ENCODE measurements around the gene PLD5. TPM values are rescaled to one million over a fixed set of nuclear protein-coding genes. Genes with fewer than 3 reads are reported as not detected.

PLD5 gene
- total RNA-seq = 0.24 TPM
- long read RNA-seq = 0 reads

GRCh38 chr1:242524571-242525359, at the start of gene PLD5:
TSS of gene PLD5 (minus strand) at chr1:242524697.
- DNase-seq (ENCODE audit: low spot score) = no peak
- intact Hi-C loops (cut with DNase I) = no loop called here

- intact Hi-C loops (cut with DNase I) = no loop called here
- no peak for DNase-seq (ENCODE audit: low spot score)
Measured at GRCh38 chr1:242569867-242570266, 45.4 kb upstream of the PLD5 start.

GRCh38 chr1:242568666-242569065, 44.2 kb upstream of the PLD5 start:
- DNase-seq (ENCODE audit: low spot score) = no peak
- intact Hi-C loops (cut with DNase I) = no loop called here

GRCh38 chr1:242567596-242567995, 43.1 kb upstream of the PLD5 start:
- intact Hi-C loops (cut with DNase I) = no loop called here
- DNase-seq (ENCODE audit: low spot score) = no peak

- DNase-seq (ENCODE audit: low spot score) = no peak
- intact Hi-C loops (cut with DNase I) = no loop called here
Measured at GRCh38 chr1:242556759-242557158, 32.3 kb upstream of the PLD5 start.

GRCh38 chr1:242556276-242556675, 31.8 kb upstream of the PLD5 start:
- intact Hi-C loops (cut with DNase I) = no loop called here
- no peak for DNase-seq (ENCODE audit: low spot score)

GRCh38 chr1:242554577-242554976, 30.1 kb upstream of the PLD5 start:
- intact Hi-C loops (cut with DNase I) = no loop called here
- no peak for DNase-seq (ENCODE audit: low spot score)

- intact Hi-C loops (cut with DNase I) = no loop called here
- DNase-seq (ENCODE audit: low spot score) = no peak
Measured at GRCh38 chr1:242546849-242547729, 22.6 kb upstream of the PLD5 start.

- no peak for DNase-seq (ENCODE audit: low spot score)
- intact Hi-C loops (cut with DNase I) = no loop called here
Measured at GRCh38 chr1:242546441-242546840, 21.9 kb upstream of the PLD5 start.

GRCh38 chr1:242544071-242544470, 19.6 kb upstream of the PLD5 start:
- no peak for DNase-seq (ENCODE audit: low spot score)
- intact Hi-C loops (cut with DNase I) = no loop called here

- intact Hi-C loops (cut with DNase I) = no loop called here
- no peak for DNase-seq (ENCODE audit: low spot score)
Measured at GRCh38 chr1:242542271-242542670, 17.8 kb upstream of the PLD5 start.

- intact Hi-C loops (cut with DNase I) = no loop called here
- no peak for DNase-seq (ENCODE audit: low spot score)
Measured at GRCh38 chr1:242535986-242536385, 11.5 kb upstream of the PLD5 start.

GRCh38 chr1:242534753-242535152, 10.3 kb upstream of the PLD5 start:
- intact Hi-C loops (cut with DNase I) = no loop called here
- no peak for DNase-seq (ENCODE audit: low spot score)

GRCh38 chr1:242530761-242531160, 6.3 kb upstream of the PLD5 start:
- intact Hi-C loops (cut with DNase I) = loop anchor here (1.0 kb wide), 1 partner anchor 28 kb away; no protein-coding TSS in a partner anchor
- no peak for DNase-seq (ENCODE audit: low spot score)

GRCh38 chr1:242525769-242526168, 1.3 kb upstream of the PLD5 start:
- no peak for DNase-seq (ENCODE audit: low spot score)
- intact Hi-C loops (cut with DNase I) = no loop called here

- no peak for DNase-seq (ENCODE audit: low spot score)
- intact Hi-C loops (cut with DNase I) = no loop called here
Measured at GRCh38 chr1:242525360-242525722, 844 bp upstream of the PLD5 start.

GRCh38 chr1:242523719-242524570, 552 bp downstream of the PLD5 start:
- no peak for DNase-seq (ENCODE audit: low spot score)

GRCh38 chr1:242522996-242523718, 1.3 kb downstream of the PLD5 start:
- intact Hi-C loops (cut with DNase I) = no loop called here
- no peak for DNase-seq (ENCODE audit: low spot score)

More at GRCh38 chr1:242523719-242524570, 552 bp downstream of the PLD5 start:
- intact Hi-C loops (cut with DNase I) = no loop called here

GRCh38 chr1:242522304-242522945, 2.1 kb downstream of the PLD5 start:
- intact Hi-C loops (cut with DNase I) = no loop called here
- DNase-seq (ENCODE audit: low spot score) = no peak
